Fibroblast of the aortic adventitia (primary cell): ENCODE measurements around the gene TMEM260. TPM values are rescaled to one million over a fixed set of nuclear protein-coding genes. Genes with fewer than 3 reads are reported as not detected.

Experiments
- DNase-seq: peaks from one replicate; pipeline ENCODE4 v3.0.0-alpha.2; 2010; ENCODE audit warnings: low read depth
- H3K4me3 ChIP-seq: 2 replicates; pipeline ENCODE4 v1.5.1; 2011; ENCODE audit warnings: low read depth, mild to moderate bottlenecking, control low read depth, low read length, moderate library complexity
- CTCF ChIP-seq: IDR thresholded peaks from 2 replicates; pipeline ENCODE4 v1.5.1; 2011; ENCODE audit warnings: mild to moderate bottlenecking, low read length, control low read depth, inconsistent platforms; ENCODE audit not compliant: insufficient read depth
- total RNA-seq: library from RNA; depleted of rRNA; stranded (reverse); fragments of >200 nt; gene quantifications from 2 replicates; pipeline ENCODE4 v1.2.3, GENCODE V29; 2012; ENCODE audit warnings: low replicate concordance

The TMEM260 gene
- total RNA-seq, 1 donor, result 19.1 TPM

- no peak for DNase-seq
- H3K4me3 ChIP-seq, result no peak overlapping the region
- no peak for TF ChIP-seq CTCF
Measured at GRCh38 chr14:56570295-56570694, 9.3 kb upstream of the TMEM260 start.

GRCh38 chr14:56580221-56580711, 668 bp downstream of the TMEM260 start:
- TF ChIP-seq CTCF, result no peak
- peak overlapping the region; percentile 99 for H3K4me3 ChIP-seq
- peak; percentile 24 for DNase-seq

- no peak for DNase-seq
- H3K4me3 ChIP-seq, result peak overlapping the region; percentile 99
- TF ChIP-seq CTCF, result no peak
Measured at GRCh38 chr14:56581041-56581727, 1.6 kb downstream of the TMEM260 start.

- no peak overlapping the region for H3K4me3 ChIP-seq
- no peak for DNase-seq
- no peak for TF ChIP-seq CTCF
Measured at GRCh38 chr14:56585461-56586084, 6.0 kb downstream of the TMEM260 start.

- DNase-seq, result no peak
- H3K4me3 ChIP-seq, result no peak overlapping the region
Measured at GRCh38 chr14:56587701-56588100, 8.1 kb downstream of the TMEM260 start.

GRCh38 chr14:56590535-56590960, 10.9 kb downstream of the TMEM260 start:
- no peak for TF ChIP-seq CTCF
- no peak overlapping the region for H3K4me3 ChIP-seq
- DNase-seq, result peak; percentile 2

More at GRCh38 chr14:56587701-56588100, 8.1 kb downstream of the TMEM260 start:
- no peak for TF ChIP-seq CTCF
